Endometrium (tissue), 2 donors: Measurements from ENCODE around the gene KLK4.

Source experiments
- FAIRE-seq: peaks from 2 replicates; lab custom pipeline; 2012; peaks lifted over from hg19 to GRCh38; lab: Jason Lieb, UNC
- donor health status: control.
- donor health status: control.

KLK4 gene

DNA sequence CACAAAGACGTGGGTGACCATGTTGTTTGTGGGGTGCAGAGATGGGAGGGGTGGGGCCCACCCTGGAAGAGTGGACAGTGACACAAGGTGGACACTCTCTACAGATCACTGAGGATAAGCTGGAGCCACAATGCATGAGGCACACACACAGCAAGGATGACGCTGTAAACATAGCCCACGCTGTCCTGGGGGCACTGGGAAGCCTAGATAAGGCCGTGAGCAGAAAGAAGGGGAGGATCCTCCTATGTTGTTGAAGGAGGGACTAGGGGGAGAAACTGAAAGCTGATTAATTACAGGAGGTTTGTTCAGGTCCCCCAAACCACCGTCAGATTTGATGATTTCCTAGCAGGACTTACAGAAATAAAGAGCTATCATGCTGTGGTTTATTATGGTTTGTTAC lies 32.3 kb downstream of the KLK4 start:
- no peak for FAIRE-seq

GRCh38 chr19:50877338-50877737 lies 33.9 kb downstream of the KLK4 start:
- FAIRE-seq: no peak

DNA sequence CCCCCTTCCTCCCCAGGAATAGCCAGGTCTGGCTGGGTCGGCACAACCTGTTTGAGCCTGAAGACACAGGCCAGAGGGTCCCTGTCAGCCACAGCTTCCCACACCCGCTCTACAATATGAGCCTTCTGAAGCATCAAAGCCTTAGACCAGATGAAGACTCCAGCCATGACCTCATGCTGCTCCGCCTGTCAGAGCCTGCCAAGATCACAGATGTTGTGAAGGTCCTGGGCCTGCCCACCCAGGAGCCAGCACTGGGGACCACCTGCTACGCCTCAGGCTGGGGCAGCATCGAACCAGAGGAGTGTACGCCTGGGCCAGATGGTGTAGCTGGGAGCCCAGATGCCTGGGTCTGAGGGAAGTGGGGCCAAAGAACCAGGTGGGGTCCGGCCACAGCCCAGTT lies 34.7 kb downstream of the KLK4 start:
- peak; percentile 39 for FAIRE-seq

GRCh38 chr19:50875795-50876422 lies 35.3 kb downstream of the KLK4 start:
- FAIRE-seq: no peak

- FAIRE-seq: no peak
Measured at GRCh38 chr19:50874211-50874610, 37.0 kb downstream of the KLK4 start.

GRCh38 chr19:50873056-50873455 lies 38.1 kb downstream of the KLK4 start, which contains the start of gene KLK2:
Gene KLK2 (plus strand): TSS chr19:50873439. CDS start chr19:50873474, 35 bp downstream.
- no peak for FAIRE-seq

- FAIRE-seq: no peak
Measured at GRCh38 chr19:50870417-50871089, 40.6 kb downstream of the KLK4 start.

DNA sequence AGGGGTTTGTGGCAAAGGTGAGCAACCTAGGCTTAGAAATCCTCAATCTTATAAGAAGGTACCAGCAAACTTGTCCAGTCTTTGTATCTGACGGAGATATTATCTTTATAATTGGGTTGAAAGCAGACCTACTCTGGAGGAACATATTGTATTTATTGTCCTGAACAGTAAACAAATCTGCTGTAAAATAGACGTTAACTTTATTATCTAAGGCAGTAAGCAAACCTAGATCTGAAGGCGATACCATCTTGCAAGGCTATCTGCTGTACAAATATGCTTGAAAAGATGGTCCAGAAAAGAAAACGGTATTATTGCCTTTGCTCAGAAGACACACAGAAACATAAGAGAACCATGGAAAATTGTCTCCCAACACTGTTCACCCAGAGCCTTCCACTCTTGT lies 41.7 kb downstream of the KLK4 start:
- FAIRE-seq: no peak

- FAIRE-seq: no peak
Measured at GRCh38 chr19:50861496-50862286, 49.5 kb downstream of the KLK4 start.

DNA sequence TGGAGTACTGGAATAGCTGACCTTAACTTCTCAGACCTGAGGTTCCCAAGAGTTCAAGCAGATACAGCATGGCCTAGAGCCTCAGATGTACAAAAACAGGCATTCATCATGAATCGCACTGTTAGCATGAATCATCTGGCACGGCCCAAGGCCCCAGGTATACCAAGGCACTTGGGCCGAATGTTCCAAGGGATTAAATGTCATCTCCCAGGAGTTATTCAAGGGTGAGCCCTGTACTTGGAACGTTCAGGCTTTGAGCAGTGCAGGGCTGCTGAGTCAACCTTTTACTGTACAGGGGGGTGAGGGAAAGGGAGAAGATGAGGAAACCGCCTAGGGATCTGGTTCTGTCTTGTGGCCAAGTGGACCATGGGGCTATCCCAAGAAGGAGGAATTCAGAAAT lies 50.2 kb downstream of the KLK4 start:
- FAIRE-seq: no peak

GRCh38 chr19:50859849-50860248 lies 51.3 kb downstream of the KLK4 start:
- FAIRE-seq: no peak

GRCh38 chr19:50858886-50859285 lies 52.3 kb downstream of the KLK4 start:
- FAIRE-seq: no peak

DNA sequence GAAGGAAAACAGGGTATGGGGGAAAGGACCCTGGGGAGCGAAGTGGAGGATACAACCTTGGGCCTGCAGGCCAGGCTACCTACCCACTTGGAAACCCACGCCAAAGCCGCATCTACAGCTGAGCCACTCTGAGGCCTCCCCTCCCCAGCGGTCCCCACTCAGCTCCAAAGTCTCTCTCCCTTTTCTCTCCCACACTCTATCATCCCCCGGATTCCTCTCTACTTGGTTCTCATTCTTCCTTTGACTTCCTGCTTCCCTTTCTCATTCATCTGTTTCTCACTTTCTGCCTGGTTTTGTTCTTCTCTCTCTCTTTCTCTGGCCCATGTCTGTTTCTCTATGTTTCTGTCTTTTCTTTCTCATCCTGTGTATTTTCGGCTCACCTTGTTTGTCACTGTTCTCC lies 53.8 kb downstream of the KLK4 start:
- no peak for FAIRE-seq
